GM23248 (cell line): ENCODE results near the gene NCAPD2. TPM values are rescaled to one million over a fixed set of nuclear protein-coding genes. Genes with fewer than 3 reads are reported as not detected.
"Not testable (repeated sequence)": the region's sequence is repeated elsewhere in the genome, so short reads cannot be mapped to it uniquely, and the experiment has no call there.

ENCODE experiments used
- DNase-seq: peaks from one replicate; pipeline ENCODE4 v3.0.0-alpha.2; 2015
- H2AFZ ChIP-seq: fragments of 200-600 bp; sonication (generic); 2 replicates; pipeline ENCODE4 v1.6.1; 2016; ENCODE audit warnings: antibody characterized with exemption
- H3F3A ChIP-seq: fragments of 200-600 bp; sonication (generic); 2 replicates; pipeline ENCODE4 v1.6.1; 2016; ENCODE audit warnings: mild to moderate bottlenecking, antibody characterized with exemption, mixed run types; ENCODE audit not compliant: insufficient read depth
- H3K27ac ChIP-seq: fragments of 200-600 bp; sonication (generic); 2 replicates; pipeline ENCODE4 v1.5.1; 2016; ENCODE audit warnings: mild to moderate bottlenecking
- H3K27me3 ChIP-seq: fragments of 200-600 bp; sonication (generic); replicated peaks from 2 replicates; pipeline ENCODE4 v1.6.1; 2016; ENCODE audit warnings: mild to moderate bottlenecking; ENCODE audit not compliant: insufficient read depth
- H3K36me3 ChIP-seq: fragments of 200-600 bp; sonication (generic); 2 replicates; pipeline ENCODE4 v1.6.1; 2016; ENCODE audit warnings: low read depth, mild to moderate bottlenecking
- H3K4me1 ChIP-seq: fragments of 200-600 bp; sonication (generic); 2 replicates; pipeline ENCODE4 v1.6.1; 2016; ENCODE audit warnings: mild to moderate bottlenecking; ENCODE audit not compliant: insufficient read depth
- H3K4me2 ChIP-seq: fragments of 200-600 bp; sonication (generic); one replicate; pipeline ENCODE4 v1.6.1; 2016; ENCODE audit warnings: mild to moderate bottlenecking; ENCODE audit not compliant: unreplicated experiment
- H3K4me3 ChIP-seq: fragments of 200-600 bp; sonication (generic); 2 replicates; pipeline ENCODE4 v1.5.1; 2016; ENCODE audit warnings: mild to moderate bottlenecking
- H3K79me2 ChIP-seq: fragments of 200-600 bp; sonication (generic); 2 replicates; pipeline ENCODE4 v1.6.1; 2016; ENCODE audit warnings: mild to moderate bottlenecking; ENCODE audit not compliant: insufficient read depth
- H3K9ac ChIP-seq: fragments of 200-600 bp; sonication (generic); 2 replicates; pipeline ENCODE4 v1.6.1; 2016; ENCODE audit warnings: mild to moderate bottlenecking
- H3K9me2 ChIP-seq: fragments of 200-600 bp; sonication (generic); 2 replicates; pipeline ENCODE4 v1.6.1; 2016; ENCODE audit warnings: mixed run types, mild to moderate bottlenecking, moderate library complexity; ENCODE audit not compliant: insufficient read depth
- H3K9me3 ChIP-seq: fragments of 200-600 bp; sonication (generic); one replicate; pipeline ENCODE4 v1.6.1; 2017; ENCODE audit warnings: low read depth
- H4K20me1 ChIP-seq: fragments of 200-600 bp; sonication (generic); 2 replicates; pipeline ENCODE4 v1.6.0; 2016; ENCODE audit not compliant: insufficient read depth
- EZH2 ChIP-seq: fragments of 200-600 bp; sonication (generic); IDR thresholded peaks from 2 replicates; pipeline ENCODE4 v1.6.1; 2018; ENCODE audit warnings: antibody characterized with exemption, mild to moderate bottlenecking; ENCODE audit not compliant: insufficient read depth, poor library complexity, severe bottlenecking
- EZH2phosphoT487 ChIP-seq: fragments of 200-600 bp; sonication (generic); IDR thresholded peaks from 2 replicates; pipeline ENCODE4 v1.6.1; 2018; ENCODE audit warnings: antibody characterized with exemption, moderate library complexity, mild to moderate bottlenecking, low read depth; ENCODE audit not compliant: insufficient read depth
- WGBS, 2 experiments: methylation state at CpG; one replicate each; pipeline ENCODE4 v1.1.6; 2015 to 2017; ENCODE audit warnings: low lambda C conversion rate in 2 of 2, low coverage in 1 of 2; ENCODE audit errors: missing lambda C conversion rate in 2 of 2; 5-methylcytosine and 5-hydroxymethylcytosine counted together
- in situ Hi-C: fragments of 300-500 bp; cut with MboI; formaldehyde crosslinking; loops from 2 replicates; pipeline ENCODE4 v1.15.0; 2020
- polyA plus RNA-seq: library from polyadenylated mRNA; unstranded; fragments of >200 nt; fragmentation: Nextera tagmentation; extraction: Ambion mirVana; gene quantifications from 2 replicates; pipeline ENCODE4 v1.2.1, GENCODE V29; 2016
- total RNA-seq: library from RNA; depleted of rRNA; stranded (reverse); fragments of >200 nt; shearing (Covaris generic); gene quantifications from 2 replicates; pipeline ENCODE4 v1.2.3, GENCODE V29; 2014

The NCAPD2 gene
- total and polyA plus RNA-seq, 2 experiments from 2014 or later: 15.5 to 26.3 TPM

- 87 to 88% methylated on average over 4 of the region's 4 CpGs for WGBS, 2 experiments
- H3K4me1 ChIP-seq: peaks cover 26% of the 10 kb centered on the region
- H3K36me3 ChIP-seq: peaks cover 33% of the 10 kb centered on the region
Observed at GRCh38 chr12:6556857-6557256, 63.0 kb downstream of the NCAPD2 start.

DNA sequence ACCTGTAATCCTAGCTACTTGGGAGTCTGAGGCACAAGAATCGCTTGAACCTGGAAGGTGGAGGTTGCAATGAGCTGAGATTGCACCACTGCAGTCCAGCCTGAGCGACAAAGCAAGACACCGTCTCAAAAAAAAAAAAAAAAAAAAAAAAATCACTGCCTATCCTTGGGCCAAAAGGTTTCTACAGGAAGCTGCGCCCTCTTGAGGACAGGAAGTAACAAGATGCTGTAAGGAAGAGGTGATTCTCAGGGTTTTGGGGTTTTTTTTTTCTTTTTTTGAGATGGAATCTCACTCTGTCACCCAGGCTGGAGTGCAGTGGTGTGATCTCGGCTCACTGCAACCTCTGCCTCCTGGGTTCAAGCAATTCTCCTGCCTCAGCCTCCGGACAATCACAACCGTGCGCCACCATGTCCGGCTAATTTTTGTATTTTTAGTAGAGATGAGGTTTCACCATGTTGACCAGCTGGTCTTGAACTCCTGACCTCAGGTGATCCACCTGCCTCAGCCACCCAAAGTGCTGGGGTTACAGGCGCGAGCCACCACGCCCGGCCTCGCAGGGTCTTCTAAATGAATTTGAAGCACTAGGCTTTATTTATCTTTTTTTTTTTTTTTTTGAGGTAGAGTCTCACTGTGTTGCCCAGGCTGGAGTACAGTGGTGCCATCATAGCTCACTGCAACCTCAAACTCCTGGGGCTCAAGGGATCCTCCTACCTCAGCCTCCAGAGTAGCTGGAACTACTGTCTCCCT lies 64.3 kb downstream of the NCAPD2 start:
- peaks cover 45% of the 10 kb centered on the region for H3K36me3 ChIP-seq
- H3K4me2 ChIP-seq, H3K27me3 ChIP-seq, H2AFZ ChIP-seq, H3K9me3 ChIP-seq, H4K20me1 ChIP-seq, H3K4me3 ChIP-seq, H3K9me2 ChIP-seq, in situ Hi-C loops: not testable (repeated sequence)
- peaks cover 39% of the 10 kb centered on the region for H3F3A ChIP-seq
- peak; percentile 92 for DNase-seq
- H3K9ac ChIP-seq: peak overlapping the region; percentile 27; the same call in 1 of the 2 replicates
- H3K27ac ChIP-seq: peak overlapping the region; percentile 21; the same call in 1 of the 2 replicates
- WGBS, 2 experiments: 55 to 60% methylated on average over 14 of the region's 14 CpGs
- H3K79me2 ChIP-seq: peaks cover 52% of the 10 kb centered on the region
- peaks cover 14% of the 10 kb centered on the region for H3K4me1 ChIP-seq

More at GRCh38 chr12:6556857-6557256, 63.0 kb downstream of the NCAPD2 start:
- H3K9me3 ChIP-seq: no peaks in the 10 kb centered on the region
- no peak for TF ChIP-seq EZH2
- TF ChIP-seq EZH2phosphoT487: no peak
- in situ Hi-C loops: no loop called here
- H3K27me3 ChIP-seq: no peaks in the 10 kb centered on the region
- no peaks in the 10 kb centered on the region for H3K9me2 ChIP-seq
- H2AFZ ChIP-seq: no peak overlapping the region
- no peak for DNase-seq
- H3F3A ChIP-seq: peaks cover 48% of the 10 kb centered on the region
- no peak overlapping the region for H3K4me3 ChIP-seq
- no peaks in the 10 kb centered on the region for H4K20me1 ChIP-seq
- no peak overlapping the region for H3K4me2 ChIP-seq
- no peak overlapping the region for H3K9ac ChIP-seq
- H3K79me2 ChIP-seq: peaks cover 47% of the 10 kb centered on the region
- no peak overlapping the region for H3K27ac ChIP-seq

DNA sequence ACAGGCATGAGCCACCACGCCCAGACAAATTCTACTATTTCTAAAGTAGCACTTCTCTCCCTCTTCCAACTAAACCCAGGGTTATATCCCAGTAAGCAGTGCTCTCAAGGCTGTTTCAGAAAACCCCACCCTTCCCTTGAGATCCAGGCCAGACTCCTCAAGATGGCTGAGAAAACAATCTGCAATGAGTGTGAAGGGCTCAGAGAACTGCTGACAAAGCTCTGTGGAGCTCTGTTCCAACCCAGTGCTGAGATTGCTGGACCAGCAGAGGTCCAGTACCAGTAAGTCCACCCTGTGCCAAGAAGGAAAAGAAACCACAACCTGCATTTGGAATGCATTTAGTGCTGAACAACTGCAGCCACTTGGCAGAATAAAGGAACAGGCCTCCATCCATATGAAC lies 65.6 kb downstream of the NCAPD2 start:
- H3K36me3 ChIP-seq: peaks cover 47% of the 10 kb centered on the region
- peaks cover 3% of the 10 kb centered on the region; the same call in 1 of the 2 replicates for H3K4me1 ChIP-seq
- H3K27ac ChIP-seq: no peak overlapping the region
- no peak overlapping the region for H3K4me3 ChIP-seq
- H3K9me3 ChIP-seq: no peaks in the 10 kb centered on the region
- DNase-seq: no peak
- in situ Hi-C loops: no loop called here
- H2AFZ ChIP-seq: no peak overlapping the region
- 68 to 78% methylated on average over 1 of the region's 1 CpG for WGBS, 2 experiments
- no peaks in the 10 kb centered on the region for H3K9me2 ChIP-seq
- peaks cover 56% of the 10 kb centered on the region for H3K79me2 ChIP-seq
- H3K9ac ChIP-seq: no peak overlapping the region
- no peaks in the 10 kb centered on the region for H4K20me1 ChIP-seq
- no peak overlapping the region for H3K4me2 ChIP-seq
- peaks cover 28% of the 10 kb centered on the region; the same call in 1 of the 2 replicates for H3F3A ChIP-seq
- TF ChIP-seq EZH2 (no peak), EZH2phosphoT487 (no peak)
- no peaks in the 10 kb centered on the region for H3K27me3 ChIP-seq

DNA sequence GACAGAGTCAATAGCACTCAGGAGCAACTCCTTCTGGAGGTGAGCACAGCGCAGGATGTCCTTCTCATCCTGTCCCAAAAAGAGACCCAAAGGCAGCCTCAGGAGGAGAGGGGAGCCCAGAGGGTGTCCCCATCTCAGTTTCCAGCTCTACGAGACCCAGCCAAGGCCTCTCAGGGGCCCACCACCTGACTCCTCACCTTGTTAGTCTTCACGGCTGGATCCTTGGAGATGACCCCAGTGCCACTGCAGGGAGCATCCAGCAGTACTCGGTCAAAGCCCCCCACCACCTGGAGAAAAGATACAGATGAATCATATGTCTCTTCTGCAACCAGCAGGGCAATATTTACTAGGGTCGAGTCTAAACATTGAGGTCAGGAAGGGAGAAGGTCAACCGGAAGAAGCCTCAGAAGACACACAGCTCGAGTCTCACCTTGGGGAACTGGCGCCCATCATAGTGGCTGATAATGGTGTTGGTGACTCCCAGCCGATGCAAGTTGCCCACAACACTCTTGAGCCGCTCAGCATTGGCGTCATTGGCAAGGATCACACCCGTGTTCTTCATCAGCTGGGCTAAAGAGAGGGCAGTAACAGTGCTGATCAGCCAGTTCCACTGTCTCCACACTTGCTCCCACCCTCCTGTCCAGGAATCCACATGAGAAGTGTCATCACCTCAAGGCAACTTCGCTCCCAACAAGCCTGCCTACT lies 66.8 kb downstream of the NCAPD2 start:
- peaks cover 23% of the 10 kb centered on the region; the same call in 1 of the 2 replicates for H3F3A ChIP-seq
- H2AFZ ChIP-seq: no peak overlapping the region
- DNase-seq: no peak
- H4K20me1 ChIP-seq: no peaks in the 10 kb centered on the region
- H3K27ac ChIP-seq: no peak overlapping the region
- H3K9ac ChIP-seq: no peak overlapping the region
- H3K36me3 ChIP-seq: peaks cover 51% of the 10 kb centered on the region
- no peaks in the 10 kb centered on the region for H3K9me2 ChIP-seq
- peaks cover 3% of the 10 kb centered on the region; the same call in 1 of the 2 replicates for H3K4me1 ChIP-seq
- 76% methylated on average over 13 of the region's 13 CpGs for WGBS, 2 experiments
- H3K4me2 ChIP-seq: no peak overlapping the region
- peaks cover 56% of the 10 kb centered on the region for H3K79me2 ChIP-seq
- no peak for TF ChIP-seq EZH2
- TF ChIP-seq EZH2phosphoT487: no peak
- no peaks in the 10 kb centered on the region for H3K9me3 ChIP-seq
- in situ Hi-C loops: no loop called here
- no peaks in the 10 kb centered on the region for H3K27me3 ChIP-seq
- H3K4me3 ChIP-seq: no peak overlapping the region
